ENCODE measurements around the gene MET.
"Not testable (repeated sequence)": the region's sequence is repeated elsewhere in the genome, so short reads cannot be mapped to it uniquely, and the experiment has no call there.

Gene MET

GRCh38 chr7:116754186-116754585 lies 82.2 kb downstream of the MET start:
- no peak for DNase-seq (ENCODE audit: low spot score)

- DNase-seq (ENCODE audit: low spot score): no peak
These were observed 85.3 kb downstream of the MET start for GRCh38 chr7:116757283-116757682.

DNA sequence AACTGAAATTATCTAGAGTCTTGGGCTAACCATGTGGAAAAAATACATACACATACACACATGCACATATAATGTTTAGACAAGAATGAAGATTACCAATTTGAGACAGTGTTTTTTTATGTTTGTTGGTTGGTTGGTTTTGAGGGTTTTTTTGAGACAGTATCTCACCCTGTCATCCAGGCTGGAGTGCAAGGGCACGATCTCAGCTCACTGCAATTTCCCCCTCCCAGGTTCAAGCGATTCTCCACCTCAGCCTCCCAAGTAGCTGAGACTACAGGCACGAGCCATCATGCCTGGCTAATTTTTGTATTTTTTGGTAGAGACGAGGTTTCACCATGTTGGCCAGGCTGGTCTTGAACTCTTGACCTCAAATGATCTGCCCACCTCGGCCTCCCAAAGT lies 87.6 kb downstream of the MET start:
- DNase-seq (ENCODE audit: low spot score): not testable (repeated sequence)

GRCh38 chr7:116762971-116763370 lies 91.0 kb downstream of the MET start:
- no peak for DNase-seq (ENCODE audit: low spot score)

DNA sequence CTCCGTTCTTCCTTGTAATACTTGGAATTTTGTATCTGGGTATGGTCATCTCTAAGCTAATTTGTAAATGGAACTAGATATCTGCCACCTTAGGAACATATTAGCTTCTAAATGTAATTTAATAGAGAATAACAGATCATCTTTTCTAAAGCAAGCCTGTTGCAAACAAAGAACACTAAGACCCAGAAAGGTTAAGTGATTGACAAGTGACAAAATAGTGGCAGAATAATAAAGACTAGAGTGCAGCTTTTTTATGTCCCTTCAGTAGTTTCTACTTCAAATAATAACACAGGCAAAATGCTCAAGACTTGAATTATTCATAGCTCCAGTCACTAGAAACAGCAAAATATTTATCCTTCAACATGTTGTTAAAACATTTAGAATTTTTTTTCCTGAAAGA lies 91.7 kb downstream of the MET start:
- DNase-seq (ENCODE audit: low spot score): no peak

DNA sequence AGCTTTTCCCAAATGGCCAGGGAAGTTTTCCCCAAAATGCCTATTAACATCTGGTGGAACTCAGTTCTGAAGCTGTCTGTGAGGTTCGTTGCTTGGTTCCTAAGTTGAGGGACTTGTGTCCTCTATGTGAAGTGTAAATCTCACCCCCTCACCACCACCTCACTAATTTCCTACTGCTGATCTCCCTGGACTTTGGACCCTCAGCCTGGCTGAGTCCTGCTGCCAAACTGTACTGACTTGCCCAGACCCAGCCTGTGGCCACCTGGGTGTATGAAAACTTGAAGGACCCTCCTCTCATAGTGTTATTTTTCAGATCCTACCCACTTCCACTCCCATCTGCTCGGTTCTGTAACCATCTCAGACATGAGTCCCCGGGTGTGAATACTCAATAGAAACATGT lies 94.9 kb downstream of the MET start:
- no peak for DNase-seq (ENCODE audit: low spot score)

DNA sequence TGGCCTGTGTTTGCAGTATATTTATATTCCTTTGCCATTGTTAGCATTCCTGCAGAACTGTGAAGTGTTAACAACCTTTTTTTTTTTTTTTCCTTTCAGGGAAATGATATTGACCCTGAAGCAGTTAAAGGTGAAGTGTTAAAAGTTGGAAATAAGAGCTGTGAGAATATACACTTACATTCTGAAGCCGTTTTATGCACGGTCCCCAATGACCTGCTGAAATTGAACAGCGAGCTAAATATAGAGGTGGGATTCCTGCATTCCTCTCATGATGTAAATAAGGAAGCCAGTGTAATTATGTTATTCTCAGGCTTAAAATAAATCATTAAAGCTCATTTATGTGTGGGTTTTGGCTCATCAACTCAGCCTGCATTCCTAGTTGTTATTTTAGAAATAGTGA lies 97.5 kb downstream of the MET start:
- no peak for DNase-seq (ENCODE audit: low spot score)

GRCh38 chr7:116770941-116771340 lies 98.9 kb downstream of the MET start:
- DNase-seq (ENCODE audit: low spot score): no peak

DNA sequence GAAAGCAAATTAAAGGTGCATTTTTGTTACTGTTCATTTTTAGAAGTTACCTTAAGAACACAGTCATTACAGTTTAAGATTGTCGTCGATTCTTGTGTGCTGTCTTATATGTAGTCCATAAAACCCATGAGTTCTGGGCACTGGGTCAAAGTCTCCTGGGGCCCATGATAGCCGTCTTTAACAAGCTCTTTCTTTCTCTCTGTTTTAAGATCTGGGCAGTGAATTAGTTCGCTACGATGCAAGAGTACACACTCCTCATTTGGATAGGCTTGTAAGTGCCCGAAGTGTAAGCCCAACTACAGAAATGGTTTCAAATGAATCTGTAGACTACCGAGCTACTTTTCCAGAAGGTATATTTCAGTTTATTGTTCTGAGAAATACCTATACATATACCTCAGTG lies 99.6 kb downstream of the MET start:
- no peak for DNase-seq (ENCODE audit: low spot score)

DNA sequence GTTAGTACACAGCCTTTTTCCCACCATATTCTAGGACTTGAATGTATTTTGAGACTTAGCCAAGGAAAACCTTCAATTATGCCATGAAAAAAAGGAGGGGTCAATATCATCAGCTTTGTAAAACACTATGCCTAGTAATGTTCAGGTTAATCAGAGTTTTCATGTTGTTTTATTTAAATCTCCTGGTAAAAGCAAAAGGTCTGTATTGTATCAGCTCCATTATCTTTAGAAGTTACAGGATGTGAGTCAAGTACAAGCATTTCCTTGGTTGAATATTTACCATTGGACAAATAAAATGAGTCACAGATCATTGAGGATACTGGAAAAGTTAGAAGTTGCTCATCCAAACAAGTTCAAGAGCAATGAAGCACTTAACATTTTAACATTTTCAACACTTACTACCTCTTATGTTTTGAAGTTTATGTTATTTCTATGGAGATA lies 100.4 kb downstream of the MET start:
- DNase-seq (ENCODE audit: low spot score): peak; percentile 70

DNA sequence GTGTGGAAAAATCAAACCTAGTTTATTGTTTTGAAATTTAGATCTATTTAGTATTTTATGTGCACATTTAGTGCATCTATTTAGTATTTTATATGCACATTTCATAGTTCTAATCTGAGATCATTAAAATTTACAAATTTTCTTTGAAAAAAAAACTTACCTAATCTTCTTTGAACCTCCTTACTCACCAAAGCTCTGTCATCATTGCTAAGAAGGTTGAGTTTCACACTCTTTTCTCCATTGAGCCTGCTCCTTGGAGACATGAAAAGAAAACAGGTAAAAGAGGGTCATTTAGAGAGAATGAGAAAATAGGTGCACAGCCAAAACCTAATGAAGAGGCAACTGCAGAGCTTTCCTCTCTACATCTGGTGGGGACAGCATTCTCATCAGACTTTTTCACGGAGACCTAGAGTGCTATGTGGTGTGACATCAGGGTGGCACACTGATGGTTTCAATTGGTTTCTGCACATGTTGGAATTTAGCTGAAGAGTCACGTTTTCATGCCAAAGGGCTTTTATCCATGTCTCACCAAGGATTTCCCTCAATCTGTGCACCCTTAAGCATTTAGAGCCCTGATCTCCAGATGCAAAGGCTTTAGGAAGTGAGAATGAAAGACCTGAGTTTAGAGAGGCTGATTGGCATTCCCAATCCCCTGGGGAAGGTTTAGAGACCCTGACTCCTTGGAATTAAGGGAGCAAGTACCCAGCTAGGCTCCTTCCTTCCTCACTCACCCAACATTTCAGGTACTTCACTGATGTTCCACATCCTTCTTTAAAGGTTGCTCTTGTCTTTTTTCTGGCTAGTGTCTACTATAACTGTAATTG lies 101.1 kb downstream of the MET start:
- no peak for DNase-seq (ENCODE audit: low spot score)

GRCh38 chr7:116776046-116776445 lies 104.0 kb downstream of the MET start:
- no peak for DNase-seq (ENCODE audit: low spot score)

DNA sequence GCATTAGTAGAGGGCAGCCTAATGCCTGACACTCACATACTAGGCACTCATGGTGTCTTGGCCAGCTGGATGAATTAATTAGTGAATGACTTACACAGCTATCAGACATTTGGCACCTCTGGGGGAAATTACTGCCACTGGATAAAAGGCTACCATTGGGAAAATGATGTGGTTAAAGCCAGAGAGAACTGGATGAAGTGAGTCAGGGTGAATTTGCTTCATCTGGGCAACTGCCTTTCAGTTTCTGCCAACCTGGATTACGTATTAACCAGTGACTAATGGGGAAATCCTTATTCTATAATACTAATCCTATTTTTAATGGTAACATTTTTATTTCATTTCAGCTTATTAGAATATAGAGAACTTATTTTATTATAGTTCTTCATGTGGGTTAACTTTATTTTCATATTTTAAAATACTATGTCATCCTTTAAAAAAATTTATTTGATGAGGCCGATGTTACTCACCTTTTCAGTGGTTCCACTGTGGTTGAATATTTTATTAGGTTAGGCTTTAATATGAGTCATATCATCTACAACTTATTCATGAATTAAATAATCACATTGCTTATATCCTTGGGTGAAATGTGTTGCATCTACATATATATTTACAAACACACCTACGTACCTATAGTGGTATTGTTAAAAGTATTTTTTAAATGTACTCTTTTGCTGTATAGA lies 104.8 kb downstream of the MET start:
- DNase-seq (ENCODE audit: low spot score): peak; percentile 81

DNA sequence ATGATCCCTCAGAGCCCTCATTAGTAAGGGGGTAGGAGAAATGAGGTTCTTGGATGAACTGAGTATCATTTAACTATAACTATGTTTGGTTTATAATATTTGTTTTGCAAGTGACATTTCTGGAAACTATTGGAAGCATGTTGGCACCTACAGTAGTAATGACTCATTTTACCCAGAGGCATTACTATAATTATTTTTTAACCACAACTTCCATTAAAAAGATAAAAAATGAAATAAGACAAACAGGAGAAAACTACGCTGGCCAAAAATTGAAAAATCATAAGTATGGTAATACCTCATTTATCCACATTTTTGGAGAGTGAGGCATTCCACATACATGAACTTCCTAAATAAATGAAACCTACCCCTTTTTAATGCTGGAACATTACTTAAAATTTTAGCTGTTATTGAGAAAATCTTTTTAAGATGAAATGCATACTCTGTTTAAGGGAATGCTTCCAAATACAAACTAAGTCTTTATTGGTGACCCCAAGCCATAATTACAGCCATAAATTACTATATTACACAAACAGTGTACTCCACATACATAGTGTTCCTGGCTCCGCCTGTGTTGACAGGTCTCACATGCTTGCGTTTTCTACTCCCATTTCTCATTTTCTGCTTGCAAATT lies 105.8 kb downstream of the MET start:
- DNase-seq (ENCODE audit: low spot score): no peak

DNA sequence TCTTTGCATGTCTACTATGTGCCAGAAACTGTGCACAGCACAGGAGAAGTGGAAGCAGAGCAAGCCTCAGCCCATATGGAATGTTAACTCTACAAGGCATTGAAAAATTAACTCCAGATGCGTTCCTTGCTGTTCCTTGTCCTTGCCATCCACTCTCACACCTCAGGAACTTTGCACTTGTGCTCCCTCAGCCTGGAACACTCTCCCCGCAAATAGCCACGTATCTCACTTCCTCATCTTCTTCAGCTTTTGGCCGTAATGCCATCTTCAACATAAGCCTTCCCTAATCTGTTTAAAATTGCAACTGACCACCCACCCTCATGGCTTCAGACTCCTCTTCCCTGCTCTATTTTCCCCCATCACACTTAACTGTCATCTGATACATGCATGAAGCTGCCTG lies 107.2 kb downstream of the MET start:
- DNase-seq (ENCODE audit: low spot score): no peak

- DNase-seq (ENCODE audit: low spot score): no peak
These were observed 107.9 kb downstream of the MET start for GRCh38 chr7:116779931-116780330.

DNA sequence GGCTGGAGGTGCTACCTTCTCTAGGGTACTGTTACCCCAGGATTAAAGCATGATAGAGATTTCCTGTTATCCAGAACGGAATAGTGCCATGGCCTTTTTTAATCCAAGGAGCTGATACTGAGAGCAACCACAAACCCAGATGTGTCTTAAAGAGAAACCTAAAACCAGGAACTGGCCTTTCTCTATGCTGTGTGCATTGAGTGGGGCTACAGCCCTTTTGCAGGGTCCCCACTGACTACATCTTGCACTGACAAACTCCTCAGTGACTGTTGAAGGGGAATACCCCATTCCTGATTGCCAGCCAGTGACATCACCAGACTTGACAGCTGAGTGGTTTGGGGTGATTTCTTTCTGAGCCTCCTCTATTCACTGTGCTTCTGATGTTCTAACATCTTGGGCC lies 108.5 kb downstream of the MET start:
- DNase-seq (ENCODE audit: low spot score): no peak

DNA sequence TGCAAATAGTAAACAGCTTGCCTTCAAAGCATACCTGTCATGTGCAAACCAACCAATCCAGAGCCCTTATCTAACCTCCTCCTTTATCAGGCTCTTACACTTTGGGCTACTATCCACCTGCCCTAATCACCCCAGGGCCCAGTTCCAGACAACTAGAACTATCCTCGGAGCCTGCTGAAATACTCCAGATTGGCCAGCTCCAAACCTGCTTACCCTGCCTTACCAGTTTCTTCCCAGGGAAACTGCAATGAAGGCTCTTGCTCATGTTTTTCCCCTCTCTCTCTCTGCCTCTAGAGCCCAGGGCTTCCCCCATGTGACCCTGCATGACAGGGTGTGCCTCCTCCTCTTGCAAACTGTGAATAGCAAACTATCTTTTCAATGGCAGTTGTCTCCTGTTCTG lies 109.0 kb downstream of the MET start:
- no peak for DNase-seq (ENCODE audit: low spot score)

DNA sequence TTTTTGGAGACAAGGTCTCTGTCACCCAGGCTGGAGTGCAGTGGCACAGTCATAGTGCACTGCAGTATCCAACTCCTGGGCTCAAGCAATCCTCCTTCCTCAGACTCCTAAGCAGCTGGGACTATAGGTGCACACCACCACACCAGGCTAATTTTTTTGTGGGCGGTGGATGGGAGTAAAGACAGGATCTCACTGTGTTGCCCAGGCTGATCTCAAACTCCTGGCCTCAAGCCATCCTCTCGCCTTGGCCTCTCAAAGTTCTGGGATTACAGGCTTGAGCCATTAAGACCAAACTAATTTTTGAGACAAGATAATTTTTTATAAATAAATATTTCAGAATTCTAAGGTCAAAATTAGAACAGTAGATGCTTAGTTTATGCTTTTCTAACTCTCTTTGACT lies 109.6 kb downstream of the MET start:
- DNase-seq (ENCODE audit: low spot score): no peak

DNA sequence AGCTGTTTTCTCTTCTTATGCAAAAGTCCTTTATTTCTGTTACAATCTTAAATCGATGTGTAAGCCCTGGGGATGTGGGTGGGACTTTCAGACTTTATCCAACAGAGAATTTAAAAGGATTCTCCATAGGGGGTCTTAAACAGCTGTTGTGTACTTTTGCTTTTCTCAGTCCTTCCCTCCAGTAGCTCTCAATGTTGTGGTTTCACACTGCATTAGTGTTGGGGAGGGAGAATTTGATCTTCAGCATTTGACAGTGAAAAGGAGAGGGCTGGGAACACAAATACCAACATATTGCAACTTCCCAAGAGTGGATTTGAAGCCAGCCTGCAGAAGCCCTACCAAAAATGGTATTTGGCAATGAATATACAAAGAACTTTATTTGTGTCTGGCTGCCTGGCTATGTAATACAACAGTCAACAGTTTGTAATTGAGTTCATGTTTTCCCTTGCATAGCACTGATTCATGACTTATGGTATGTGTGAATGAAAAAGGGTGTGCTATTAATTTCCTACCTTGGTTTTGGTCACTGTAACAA lies 110.2 kb downstream of the MET start:
- DNase-seq (ENCODE audit: low spot score): no peak

GRCh38 chr7:116783666-116784318 lies 111.8 kb downstream of the MET start:
- no peak for DNase-seq (ENCODE audit: low spot score)

GRCh38 chr7:116784647-116785046 lies 112.7 kb downstream of the MET start:
- no peak for DNase-seq (ENCODE audit: low spot score)
